ENCODE measurements around the gene NRGN. TPM values are rescaled to one million over a fixed set of nuclear protein-coding genes. Genes with fewer than 3 reads are reported as not detected.

NRGN gene
- polyA plus RNA-seq, 4 donors = 5.6 to 29.4 (median 17.9) TPM

GRCh38 chr11:124778281-124778680 is 38.5 kb downstream of the NRGN start:
- DNase-seq (ENCODE audit: low read depth in 4 of 4, low spot score in 3 of 4) = no peak

DNA sequence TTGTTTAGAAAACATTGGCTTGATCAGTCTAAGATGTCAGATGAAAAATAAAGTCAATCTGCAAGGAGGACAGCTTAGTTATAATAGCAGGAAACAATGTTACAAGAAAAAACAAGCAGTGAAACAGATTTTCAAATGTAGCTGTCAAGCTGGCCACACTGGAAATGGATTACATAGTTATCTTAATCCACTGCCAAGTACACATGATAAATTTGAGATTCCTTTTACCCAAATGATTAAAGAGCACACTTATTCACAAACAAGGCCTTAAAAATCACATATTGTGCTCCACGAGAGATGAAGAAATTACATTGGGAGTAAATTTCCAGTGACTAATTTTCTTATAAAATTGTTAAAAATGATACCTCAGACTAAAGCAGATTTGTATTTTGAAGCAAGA is 39.8 kb downstream of the NRGN start:
- no peak for DNase-seq (ENCODE audit: low read depth in 4 of 4, low spot score in 3 of 4)

DNA sequence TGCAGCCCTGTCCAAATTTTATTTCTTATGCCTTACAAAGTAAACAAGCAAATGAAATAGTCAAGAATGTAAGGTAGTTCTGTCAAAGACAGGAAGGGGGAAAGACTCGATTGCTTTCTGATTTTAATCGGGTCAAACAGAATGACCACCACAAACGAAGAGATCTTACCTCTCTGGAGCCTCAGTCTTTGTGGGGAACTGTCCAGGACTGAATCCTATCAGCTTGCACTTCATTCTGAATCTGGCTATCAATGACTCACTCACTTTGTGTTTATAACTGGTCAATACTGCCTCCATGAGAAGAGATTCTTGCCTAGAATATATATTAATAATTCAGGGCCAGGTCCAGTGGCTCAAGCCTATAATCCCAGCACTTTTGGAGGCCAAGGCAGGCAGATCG is 43.3 kb downstream of the NRGN start:
- no peak for DNase-seq (ENCODE audit: low read depth in 4 of 4, low spot score in 3 of 4)

GRCh38 chr11:124784051-124784450 is 44.3 kb downstream of the NRGN start:
- DNase-seq (ENCODE audit: low read depth in 4 of 4, low spot score in 3 of 4) = no peak

DNA sequence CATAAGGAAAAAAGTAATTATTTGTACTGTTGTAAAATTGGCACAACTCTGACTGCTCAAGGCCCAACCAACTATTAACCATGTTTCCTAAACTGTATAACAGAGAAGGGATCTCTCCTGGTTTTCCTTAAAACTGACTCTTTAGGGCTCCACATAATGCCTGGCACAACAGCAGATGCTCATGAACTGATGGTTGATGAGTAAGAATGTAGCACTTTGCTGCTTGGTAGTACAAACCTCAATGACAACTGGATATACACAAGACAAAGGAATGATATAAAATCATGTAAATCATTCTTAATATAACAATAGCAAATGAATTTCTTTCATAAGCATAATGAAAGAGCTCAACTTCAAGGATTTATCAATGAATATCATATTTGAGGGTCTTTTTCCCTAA is 48.8 kb downstream of the NRGN start:
- no peak for DNase-seq (ENCODE audit: low read depth in 4 of 4, low spot score in 3 of 4)

DNA sequence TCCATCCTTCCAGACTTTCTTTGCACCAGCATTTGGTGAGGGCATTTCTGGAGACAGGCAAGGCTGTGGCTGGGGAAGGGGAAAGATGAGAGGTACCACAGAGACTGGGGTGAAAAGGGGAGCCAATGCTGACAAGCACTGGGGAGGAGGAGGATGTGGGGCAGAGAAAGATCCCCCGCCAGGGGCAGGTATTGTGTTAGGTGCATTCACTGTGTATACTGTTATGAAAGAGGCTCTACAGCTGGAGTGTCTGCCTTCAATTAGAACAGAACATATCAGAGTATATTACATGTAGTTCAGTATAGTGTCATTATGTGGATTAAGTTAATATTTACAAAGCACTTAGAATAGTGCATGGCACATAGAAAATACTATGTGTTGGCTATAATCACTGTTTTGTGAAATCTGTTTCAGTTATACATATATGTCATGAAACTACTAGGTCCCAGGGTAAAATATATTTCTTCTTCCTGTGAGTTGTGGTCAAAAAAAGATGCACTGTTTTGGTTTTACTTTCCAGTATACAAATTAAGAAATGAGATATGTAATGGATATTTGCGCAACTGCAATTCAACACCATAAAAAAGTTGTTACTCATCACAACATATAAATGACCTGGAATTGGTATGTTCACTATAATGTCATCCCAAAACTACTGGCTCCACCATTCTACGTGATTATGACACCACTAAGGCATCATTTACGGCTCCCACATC is 52.0 kb downstream of the NRGN start:
- DNase-seq (ENCODE audit: low read depth in 4 of 4, low spot score in 3 of 4) = no peak

GRCh38 chr11:124793466-124794278 is 53.9 kb downstream of the NRGN start:
- DNase-seq (ENCODE audit: low read depth in 4 of 4, low spot score in 3 of 4) = peak in 1 of 4 donors; percentile 31

DNA sequence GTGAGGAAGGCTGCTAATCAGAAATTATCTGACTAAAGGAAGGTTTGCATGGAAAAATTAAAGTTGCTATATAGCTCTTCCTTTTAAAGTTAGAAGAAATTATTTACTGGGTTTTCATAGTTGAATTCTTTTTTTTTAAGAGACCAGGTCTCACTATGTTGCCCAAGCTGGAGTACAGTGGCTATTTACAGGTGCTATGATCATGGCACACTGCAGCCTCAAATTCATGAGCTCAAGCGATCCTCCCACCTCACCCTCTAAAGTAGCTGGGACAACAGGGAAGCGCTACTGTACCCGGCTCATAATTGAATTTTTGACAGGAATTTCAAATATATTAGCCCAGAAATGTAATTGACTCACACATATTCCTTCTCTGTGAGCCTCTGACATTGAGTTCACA is 56.6 kb downstream of the NRGN start:
- no peak for DNase-seq (ENCODE audit: low read depth in 4 of 4, low spot score in 3 of 4)

Other genes with a start within 250 kb of the NRGN start
- gene OR8B12, start 196.3 kb upstream of the NRGN start, polyA plus RNA-seq (ENCODE audit: insufficient read length in 4 of 4) = not detected
- not detected for gene OR8A1, start 169.9 kb upstream of the NRGN start, polyA plus RNA-seq (ENCODE audit: insufficient read length in 4 of 4)
- gene PANX3, start 128.5 kb upstream of the NRGN start, polyA plus RNA-seq (ENCODE audit: insufficient read length in 4 of 4) = not detected
- gene TBRG1, start 117.1 kb upstream of the NRGN start, polyA plus RNA-seq (ENCODE audit: insufficient read length in 4 of 4) = 10 to 100 TPM; 24.9 to 41.4 (median 28.7) TPM
- gene SIAE, start 66.2 kb upstream of the NRGN start, polyA plus RNA-seq (ENCODE audit: insufficient read length in 4 of 4) = 10 to 100 TPM in 3 of 4 donors, 1 to 10 TPM in 1; 6.0 to 32.9 (median 31.4) TPM
- gene SPA17, start 66.0 kb upstream of the NRGN start, polyA plus RNA-seq (ENCODE audit: insufficient read length in 4 of 4) = 10 to 100 TPM in 3 of 4 donors, 1 to 10 TPM in 1; 5.0 to 24.4 (median 19.2) TPM
- 10 to 100 TPM in 2 of 4 donors, 1 to 10 TPM in 1, under 1 TPM in 1; 0.60 to 17.5 (median 9.6) TPM for gene VSIG2, start 12.3 kb downstream of the NRGN start, polyA plus RNA-seq (ENCODE audit: insufficient read length in 4 of 4)
- gene ESAM, start 22.3 kb downstream of the NRGN start, polyA plus RNA-seq (ENCODE audit: insufficient read length in 4 of 4) = 10 to 100 TPM; 39.0 to 71.8 (median 67.0) TPM
- 10 to 100 TPM; 25.1 to 44.7 (median 29.2) TPM for gene MSANTD2, start 60.5 kb downstream of the NRGN start, polyA plus RNA-seq (ENCODE audit: insufficient read length in 4 of 4)
- gene ROBO3, start 125.5 kb downstream of the NRGN start, polyA plus RNA-seq (ENCODE audit: insufficient read length in 4 of 4) = 10 to 100 TPM; 18.8 to 30.8 (median 21.3) TPM
- 10 to 100 TPM; 13.6 to 19.6 (median 18.1) TPM for gene ROBO4, start 157.9 kb downstream of the NRGN start, polyA plus RNA-seq (ENCODE audit: insufficient read length in 4 of 4)
- gene HEPN1, start 179.3 kb downstream of the NRGN start, polyA plus RNA-seq (ENCODE audit: insufficient read length in 4 of 4) = 1 to 10 TPM in 1 of 4 donors, under 1 TPM in 2, not detected in 1; 0.92 to 1.5 (median 0.96) TPM
- 1 to 10 TPM in 3 of 4 donors, under 1 TPM in 1; 0.11 to 2.4 (median 2.0) TPM for gene HEPACAM, start 196.1 kb downstream of the NRGN start, polyA plus RNA-seq (ENCODE audit: insufficient read length in 4 of 4)
- gene CCDC15, start 214.3 kb downstream of the NRGN start, polyA plus RNA-seq (ENCODE audit: insufficient read length in 4 of 4) = 1 to 10 TPM; 2.8 to 4.4 (median 3.9) TPM